Transverse colon (tissue), 4 donors: ENCODE data around the gene JAZF1. TPM values are rescaled to one million over a fixed set of nuclear protein-coding genes. Genes with fewer than 3 reads are reported as not detected.
A peak's percentile ranks its signal among the peaks of the same experiment; 100 is the strongest.

Experiments
- DNase-seq: peaks from one replicate; pipeline ENCODE4 v3.0.0-alpha.2; 2019
- H3K27ac ChIP-seq, 4 donors: fragments of 200-600 bp; sonication (generic); 2 replicates each; pipeline ENCODE4 v1.5.1; 2016 to 2018; ENCODE audit warnings: inconsistent platforms in 4 of 4
- H3K27me3 ChIP-seq: fragments of 200-600 bp; sonication (generic); 2 replicates; pipeline ENCODE4 v1.5.1; 2017; ENCODE audit warnings: inconsistent platforms
- H3K36me3 ChIP-seq, 4 donors: fragments of 200-600 bp; sonication (generic); 2 replicates each; pipeline ENCODE4 v1.5.1; 2017 to 2019; ENCODE audit warnings: inconsistent platforms in 4 of 4
- H3K4me1 ChIP-seq, 4 donors: fragments of 200-600 bp; sonication (generic); 2 replicates each; pipeline ENCODE4 v1.5.1; 2017 to 2020; ENCODE audit warnings: inconsistent platforms in 4 of 4
- H3K4me3 ChIP-seq, 4 donors: fragments of 200-600 bp; sonication (generic); 1 replicate in 1 of 4; 2 replicates in 3 of 4; pipeline versions ENCODE4 v1.5.1 to v1.6.1; 2017 to 2019; ENCODE audit warnings: inconsistent platforms in 4 of 4
- H3K9me3 ChIP-seq, 2 donors: fragments of 200-600 bp; sonication (generic); 2 replicates each; pipeline ENCODE4 v1.5.1; 2017 to 2019; ENCODE audit warnings: inconsistent platforms in 2 of 2
- CTCF ChIP-seq, 5 experiments: fragments of 200-600 bp in 3 of 5; fragments of 450-650 bp in 2 of 5; sonication (generic) in 3 of 5; IDR thresholded peaks; 1 replicate in 2 of 5; 2 replicates in 3 of 5; pipeline ENCODE4 v1.5.1; 2016 to 2017; ENCODE audit warnings: antibody characterized with exemption in 5 of 5, inconsistent platforms in 3 of 5, mild to moderate bottlenecking in 2 of 5, moderate library complexity in 1 of 5
- EP300 ChIP-seq: sonication (generic); formaldehyde crosslinking; IDR thresholded peaks from one replicate; pipeline ENCODE4 v1.6.1; 2017; ENCODE audit warnings: antibody characterized with exemption, low read depth
- POLR2A ChIP-seq: fragments of 450-650 bp; IDR thresholded peaks from one replicate; pipeline ENCODE4 v1.6.1; 2016; ENCODE audit warnings: antibody characterized with exemption, mild to moderate bottlenecking, moderate library complexity
- POLR2AphosphoS5 ChIP-seq, 3 donors: sonication (generic); formaldehyde crosslinking; IDR thresholded peaks; one replicate each; pipeline ENCODE4 v1.6.1; 2016; ENCODE audit warnings: antibody characterized with exemption in 3 of 3
- WGBS, 2 donors: methylation state at CpG; one replicate each; pipeline ENCODE4 v1.1.5; 2018; ENCODE audit warnings: low coverage in 1 of 2; 5-methylcytosine and 5-hydroxymethylcytosine counted together
- in situ Hi-C, 4 donors: fragments of 200-750 bp; cut with MboI; loops; one replicate each; pipeline versions ENCODE4 v1.15.0 to v1.15.1; 2017; ENCODE audit warnings: low sequenced_read_pairs in 3 of 4, low pct_ligation_motif_present in 1 of 4, low pct_unique_long_range_greater_than_20kb in 1 of 4
- intact Hi-C: fragments of 100-400 bp; cut with DNase I; formaldehyde crosslinking; loops from one replicate; pipeline ENCODE4 v1.15.1; 2023; ENCODE audit warnings: low total_unique reads
- total RNA-seq, 4 donors: library from RNA; depleted of rRNA; stranded (reverse); fragments of >200 nt; gene quantifications; one replicate each; pipeline ENCODE4 v1.1.0, GENCODE V29; 2016

The JAZF1 gene
- total RNA-seq, 4 donors from 2014 or later: 11.0 to 12.2 (median 11.5) TPM

GRCh38 chr7:27875832-27876231 lies 304.8 kb downstream of the JAZF1 start:
- in situ Hi-C loops: no loop called here
- no peak for DNase-seq
- no peak overlapping the region for H3K27ac ChIP-seq
- peaks cover 5 to 32% (median 13%) of the 10 kb centered on the region in 4 donors for H3K4me1 ChIP-seq
- no peaks in the 10 kb centered on the region for H3K36me3 ChIP-seq
- intact Hi-C loops: no loop called here
- WGBS, 2 donors: 94% methylated on average over 2 of the region's 2 CpGs; no CpG with 5 or more reads in 1 of the 2 donors
- no peaks in the 10 kb centered on the region for H3K9me3 ChIP-seq
- no peak overlapping the region for H3K4me3 ChIP-seq
- H3K27me3 ChIP-seq: no peaks in the 10 kb centered on the region
- TF ChIP-seq POLR2AphosphoS5 (IDR thresholded peaks at IDR 0.05) (no peak), EP300 (no peak), CTCF (IDR thresholded peaks at IDR 0.05) (no peak), POLR2A (no peak)

- no peak overlapping the region for H3K4me3 ChIP-seq
- no peak for DNase-seq
- WGBS, 2 donors: 93 to 96% methylated on average over 9 of the region's 9 CpGs
- H3K27ac ChIP-seq: no peak overlapping the region
- intact Hi-C loops (no loop called here), in situ Hi-C loops (no loop called here)
- H3K27me3 ChIP-seq: no peaks in the 10 kb centered on the region
- TF ChIP-seq EP300 (no peak), POLR2A (no peak), CTCF (IDR thresholded peaks at IDR 0.05) (no peak), POLR2AphosphoS5 (IDR thresholded peaks at IDR 0.05) (no peak)
- no peaks in the 10 kb centered on the region for H3K36me3 ChIP-seq
- H3K9me3 ChIP-seq: no peaks in the 10 kb centered on the region
- peaks cover 5 to 32% (median 13%) of the 10 kb centered on the region in 4 donors for H3K4me1 ChIP-seq
Measured at GRCh38 chr7:27875061-27875460, 305.5 kb downstream of the JAZF1 start.

GRCh38 chr7:27873981-27874957 lies 306.3 kb downstream of the JAZF1 start:
- no peaks in the 10 kb centered on the region for H3K36me3 ChIP-seq
- 35 to 56% methylated on average over 3 to 13 of the region's 13 CpGs for WGBS, 2 donors
- H3K4me3 ChIP-seq: no peak overlapping the region
- H3K9me3 ChIP-seq: no peaks in the 10 kb centered on the region
- H3K27me3 ChIP-seq: no peaks in the 10 kb centered on the region
- peak; percentile 49 for DNase-seq
- intact Hi-C loops (no loop called here), in situ Hi-C loops (no loop called here)
- H3K4me1 ChIP-seq: peaks cover 5 to 32% (median 13%) of the 10 kb centered on the region in 4 donors
- TF ChIP-seq CTCF (IDR thresholded peaks at IDR 0.05): no peak
- TF ChIP-seq POLR2A: no peak
- no peak for TF ChIP-seq POLR2AphosphoS5 (IDR thresholded peaks at IDR 0.05)
- TF ChIP-seq EP300: no peak
- peak overlapping the region in 1 of 4 donors; percentile 6 for H3K27ac ChIP-seq

- Histone ChIP-seq H3K9me3 (no peaks in the 10 kb centered on the region), H3K36me3 (no peaks in the 10 kb centered on the region), H3K27me3 (no peaks in the 10 kb centered on the region), H3K4me3 (no peak overlapping the region), H3K4me1 (peaks cover 5 to 32% (median 13%) of the 10 kb centered on the region in 4 donors), H3K27ac (no peak overlapping the region)
- TF ChIP-seq POLR2A (no peak), POLR2AphosphoS5 (IDR thresholded peaks at IDR 0.05) (no peak), CTCF (IDR thresholded peaks at IDR 0.05) (no peak), EP300 (no peak)
- DNase-seq: no peak
- intact Hi-C loops: no loop called here
- in situ Hi-C loops: no loop called here
- 46 to 53% methylated on average over 11 to 17 of the region's 17 CpGs for WGBS, 2 donors
Measured at GRCh38 chr7:27872356-27873275, 308.0 kb downstream of the JAZF1 start.
